WTC11 (cell line): ENCODE measurements around the gene KLHL29. TPM values are rescaled to one million over a fixed set of nuclear protein-coding genes. Genes with fewer than 3 reads are reported as not detected.

Source experiments
- ATAC-seq: fragments of 200-7000 bp; cut with Tn5 transposase; 2 replicates; pipeline ENCODE4 v1.10.0; 2021; ENCODE audit warnings: mild to moderate bottlenecking, moderate library complexity
- CTCF ChIA-PET: fragments of 300-600 bp; sonication (Branson Sonifier 250); formaldehyde crosslinking; loops from one replicate; lab custom pipeline; 2021; ENCODE audit warnings: antibody characterized with exemption; lab: Charles Lee
- POLR2A ChIA-PET: fragments of 350-600 bp; sonication (Branson Sonifier 250); formaldehyde crosslinking; loops from one replicate; lab custom pipeline; 2021; ENCODE audit warnings: antibody characterized with exemption; lab: Charles Lee
- DNase-seq: peaks from one replicate; pipeline ENCODE4 v3.0.0; 2021; ENCODE audit warnings: low spot score
- H3K27ac Mint-ChIP-seq: 2 replicates; pipeline ENCODE4 v1.8.0; 2021; ENCODE audit warnings: mixed read lengths
- H3K27me3 Mint-ChIP-seq: 2 replicates; pipeline ENCODE4 v1.8.0; 2021; ENCODE audit warnings: low read depth, mild to moderate bottlenecking, moderate library complexity, mixed read lengths
- H3K36me3 Mint-ChIP-seq: 2 replicates; pipeline ENCODE4 v1.8.0; 2021; ENCODE audit warnings: mixed read lengths
- H3K4me1 Mint-ChIP-seq: 2 replicates; pipeline ENCODE4 v1.8.0; 2022; ENCODE audit warnings: mixed read lengths
- H3K4me3 Mint-ChIP-seq: 2 replicates; pipeline ENCODE4 v1.8.0; 2021; ENCODE audit warnings: mild to moderate bottlenecking, moderate library complexity, mixed read lengths
- H3K9me3 Mint-ChIP-seq: 2 replicates; pipeline ENCODE4 v1.8.0; 2021; ENCODE audit warnings: mixed read lengths
- ATF1 ChIP-seq: sonication (generic); formaldehyde crosslinking; IDR thresholded peaks from 2 replicates; pipeline ENCODE4 v1.8.1; 2023; ENCODE audit warnings: mild to moderate bottlenecking, moderate library complexity, missing genetic modification reagents
- CREB1 ChIP-seq: sonication (generic); formaldehyde crosslinking; IDR thresholded peaks from 2 replicates; pipeline ENCODE4 v1.8.0; 2023; ENCODE audit warnings: mild to moderate bottlenecking, missing genetic modification reagents
- CREM ChIP-seq: sonication (generic); formaldehyde crosslinking; IDR thresholded peaks from 2 replicates; pipeline ENCODE4 v1.8.1; 2022; ENCODE audit warnings: mild to moderate bottlenecking, missing genetic modification reagents, moderate library complexity
- ESRRA ChIP-seq: sonication (generic); formaldehyde crosslinking; IDR thresholded peaks from 2 replicates; pipeline ENCODE4 v1.8.1; 2022; ENCODE audit warnings: mild to moderate bottlenecking, missing genetic modification reagents, borderline replicate concordance
- GRHL2 ChIP-seq: fragments of 250-450 bp; sonication (Bioruptor Pico); IDR thresholded peaks from 2 replicates; pipeline ENCODE4 v1.8.0; 2022; ENCODE audit warnings: mild to moderate bottlenecking, moderate library complexity; ENCODE audit not compliant: insufficient replicate concordance, severe bottlenecking
- HMGA2 ChIP-seq: fragments of 250-450 bp; sonication (Bioruptor Pico); IDR thresholded peaks from 2 replicates; pipeline ENCODE4 v1.4.0; 2021; ENCODE audit warnings: mild to moderate bottlenecking, moderate library complexity
- MXD4 ChIP-seq: fragments of 250-450 bp; sonication (Bioruptor Pico); IDR thresholded peaks from 2 replicates; pipeline ENCODE4 v1.8.0; 2021; ENCODE audit warnings: mild to moderate bottlenecking, moderate library complexity, borderline replicate concordance
- NFATC4 ChIP-seq: fragments of 250-450 bp; sonication (Bioruptor Pico); IDR thresholded peaks from 2 replicates; pipeline ENCODE4 v1.9.0; 2021; ENCODE audit warnings: mild to moderate bottlenecking
- NFYB ChIP-seq: sonication (generic); formaldehyde crosslinking; conservative IDR thresholded peaks from 2 replicates; pipeline ENCODE4 v1.8.0; 2022; ENCODE audit warnings: low read depth, missing genetic modification reagents
- ZNF219 ChIP-seq: sonication (generic); formaldehyde crosslinking; IDR thresholded peaks from 2 replicates; pipeline ENCODE4 v1.8.0; 2023; ENCODE audit warnings: missing genetic modification reagents, mild to moderate bottlenecking, borderline replicate concordance
- ZNF416 ChIP-seq: fragments of 250-450 bp; sonication (Bioruptor Pico); IDR thresholded peaks from 2 replicates; pipeline ENCODE4 v1.9.0; 2021; ENCODE audit warnings: mild to moderate bottlenecking, inconsistent platforms
- ZNF423 ChIP-seq: fragments of 250-450 bp; sonication (Bioruptor Pico); IDR thresholded peaks from 2 replicates; pipeline ENCODE4 v2.1.2; 2022; ENCODE audit warnings: mild to moderate bottlenecking, moderate library complexity
- total RNA-seq: library from RNA; stranded (reverse); gene quantifications from 3 replicates; pipeline ENCODE4 v1.2.3, GENCODE V29; 2021
- TF ChIP-seq, protein P1 (sequence below): sonication (generic); formaldehyde crosslinking; IDR thresholded peaks from 2 replicates; pipeline ENCODE4 v1.8.0; 2022; ENCODE audit warnings: mild to moderate bottlenecking, missing genetic modification reagents
- TF ChIP-seq, protein P2 (sequence below): sonication (generic); formaldehyde crosslinking; IDR thresholded peaks from 2 replicates; pipeline ENCODE4 v1.8.1; 2022; ENCODE audit warnings: mild to moderate bottlenecking, moderate library complexity, missing genetic modification reagents
- TF ChIP-seq, protein P3 (sequence below): sonication (generic); formaldehyde crosslinking; IDR thresholded peaks from 2 replicates; pipeline ENCODE4 v1.8.1; 2023; ENCODE audit warnings: mild to moderate bottlenecking, moderate library complexity, missing genetic modification reagents
- TF ChIP-seq, protein P4 (sequence below): sonication (generic); formaldehyde crosslinking; IDR thresholded peaks from 2 replicates; pipeline ENCODE4 v1.8.1; 2022; ENCODE audit warnings: missing genetic modification reagents, borderline replicate concordance
- TF ChIP-seq, protein P5 (sequence below): sonication (generic); formaldehyde crosslinking; IDR thresholded peaks from 2 replicates; pipeline ENCODE4 v1.8.1; 2022; ENCODE audit warnings: low read depth, mild to moderate bottlenecking, moderate library complexity, missing genetic modification reagents, borderline replicate concordance
- TF ChIP-seq, protein P6 (sequence below): fragments of 250-450 bp; sonication (Bioruptor Pico); conservative IDR thresholded peaks from 2 replicates; pipeline ENCODE4 v1.9.0; 2021; ENCODE audit warnings: mild to moderate bottlenecking
- TF ChIP-seq, protein P7 (sequence below): sonication (generic); formaldehyde crosslinking; IDR thresholded peaks from 2 replicates; pipeline ENCODE4 v1.8.0; 2022; ENCODE audit warnings: mild to moderate bottlenecking, missing genetic modification reagents
- TF ChIP-seq, protein P8 (sequence below): fragments of 250-450 bp; sonication (Bioruptor Pico); IDR thresholded peaks from 2 replicates; pipeline ENCODE4 v2.1.2; 2022; ENCODE audit warnings: mild to moderate bottlenecking, moderate library complexity

Gene KLHL29
- total RNA-seq, 1 experiment from 2014 or later = 7.1 TPM

DNA sequence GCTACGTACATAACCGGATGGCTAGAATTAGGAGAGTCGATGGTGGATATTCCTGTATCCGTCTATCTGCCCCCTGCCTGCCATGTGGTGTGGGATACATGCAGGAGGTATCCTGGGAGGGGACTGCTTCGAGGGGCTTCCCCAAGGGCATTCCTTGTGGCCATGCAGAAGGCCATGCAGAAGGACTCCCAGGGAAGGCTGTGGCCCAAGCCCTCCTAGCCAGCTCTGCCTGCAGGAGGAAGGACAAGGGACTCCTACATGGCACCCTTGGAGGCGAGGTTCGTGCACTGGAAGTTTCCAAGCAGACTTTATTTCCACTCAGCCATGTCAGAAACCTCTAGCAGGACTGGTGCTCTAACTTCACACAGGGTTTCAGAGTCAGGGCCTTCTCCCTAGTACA is 136.1 kb downstream of the KLHL29 start:
- TF ChIP-seq, protein P1, sequence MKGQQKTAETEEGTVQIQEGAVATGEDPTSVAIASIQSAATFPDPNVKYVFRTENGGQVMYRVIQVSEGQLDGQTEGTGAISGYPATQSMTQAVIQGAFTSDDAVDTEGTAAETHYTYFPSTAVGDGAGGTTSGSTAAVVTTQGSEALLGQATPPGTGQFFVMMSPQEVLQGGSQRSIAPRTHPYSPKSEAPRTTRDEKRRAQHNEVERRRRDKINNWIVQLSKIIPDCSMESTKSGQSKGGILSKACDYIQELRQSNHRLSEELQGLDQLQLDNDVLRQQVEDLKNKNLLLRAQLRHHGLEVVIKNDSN (CRISPR knock-in tag) = no peak
- TF ChIP-seq, protein P2, sequence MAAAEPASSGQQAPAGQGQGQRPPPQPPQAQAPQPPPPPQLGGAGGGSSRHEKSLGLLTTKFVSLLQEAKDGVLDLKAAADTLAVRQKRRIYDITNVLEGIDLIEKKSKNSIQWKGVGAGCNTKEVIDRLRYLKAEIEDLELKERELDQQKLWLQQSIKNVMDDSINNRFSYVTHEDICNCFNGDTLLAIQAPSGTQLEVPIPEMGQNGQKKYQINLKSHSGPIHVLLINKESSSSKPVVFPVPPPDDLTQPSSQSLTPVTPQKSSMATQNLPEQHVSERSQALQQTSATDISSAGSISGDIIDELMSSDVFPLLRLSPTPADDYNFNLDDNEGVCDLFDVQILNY = no peak
- TF ChIP-seq ZNF423 (CRISPR knock-in tag) (no peak), ESRRA (CRISPR knock-in tag) (no peak), CREB1 (CRISPR knock-in tag) (no peak), ZNF219 (CRISPR knock-in tag) (no peak), NFYB (CRISPR knock-in tag) (no peak)
- TF ChIP-seq, protein P3, sequence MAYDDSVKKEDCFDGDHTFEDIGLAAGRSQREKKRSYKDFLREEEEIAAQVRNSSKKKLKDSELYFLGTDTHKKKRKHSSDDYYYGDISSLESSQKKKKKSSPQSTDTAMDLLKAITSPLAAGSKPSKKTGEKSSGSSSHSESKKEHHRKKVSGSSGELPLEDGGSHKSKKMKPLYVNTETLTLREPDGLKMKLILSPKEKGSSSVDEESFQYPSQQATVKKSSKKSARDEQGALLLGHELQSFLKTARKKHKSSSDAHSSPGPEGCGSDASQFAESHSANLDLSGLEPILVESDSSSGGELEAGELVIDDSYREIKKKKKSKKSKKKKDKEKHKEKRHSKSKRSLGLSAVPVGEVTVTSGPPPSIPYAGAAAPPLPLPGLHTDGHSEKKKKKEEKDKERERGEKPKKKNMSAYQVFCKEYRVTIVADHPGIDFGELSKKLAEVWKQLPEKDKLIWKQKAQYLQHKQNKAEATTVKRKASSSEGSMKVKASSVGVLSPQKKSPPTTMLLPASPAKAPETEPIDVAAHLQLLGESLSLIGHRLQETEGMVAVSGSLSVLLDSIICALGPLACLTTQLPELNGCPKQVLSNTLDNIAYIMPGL (CRISPR knock-in tag) = no peak
- TF ChIP-seq, all 79 proteins: peak for 0
- Mint-ChIP-seq H3K4me1 (peaks cover 37% of the 10 kb centered on the region), H3K9me3 (no peaks in the 10 kb centered on the region), H3K36me3 (no peaks in the 10 kb centered on the region), H3K27me3 (no peaks in the 10 kb centered on the region), H3K27ac (no peak overlapping the region), H3K4me3 (no peak overlapping the region)
- no peak for DNase-seq
- ChIA-PET POLR2A (no interaction called here), CTCF (interaction anchor here (1.3 kb wide), 1 partner anchor 45 kb away, joined by 3 read pairs; no protein-coding TSS in a partner anchor)
- no peak for ATAC-seq

DNA sequence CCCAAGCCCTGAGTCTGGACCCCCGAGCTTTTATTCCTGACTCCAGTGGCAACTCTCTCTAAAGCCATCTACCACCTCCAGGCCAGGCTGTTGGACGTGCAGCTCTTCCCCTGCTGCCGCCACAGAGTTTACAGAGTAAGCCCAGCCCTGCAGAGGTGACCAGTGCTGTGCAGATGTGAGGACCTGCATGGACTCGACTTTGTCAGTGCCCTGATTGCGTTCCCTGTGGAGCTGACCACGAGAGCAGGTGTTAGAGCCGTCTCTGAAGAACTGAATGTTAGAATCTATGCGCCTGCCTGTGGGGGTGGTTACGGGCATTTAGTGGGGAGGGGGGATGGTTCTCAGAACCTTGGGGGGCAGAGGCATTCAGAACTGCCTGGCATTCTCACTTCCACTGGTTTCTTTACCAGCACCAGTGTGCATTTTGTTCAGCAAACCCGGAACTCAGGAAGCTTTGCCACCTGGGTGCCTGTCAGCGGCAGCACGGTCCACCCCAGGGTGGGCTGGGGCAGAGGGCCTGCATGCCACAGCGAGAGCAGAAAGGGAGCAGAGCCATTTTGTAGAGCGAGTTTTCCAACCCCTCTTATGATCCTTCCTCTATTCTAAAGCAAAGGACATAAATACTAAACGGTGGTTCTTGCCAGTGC is 137.9 kb downstream of the KLHL29 start:
- POLR2A ChIA-PET = interaction anchor here (0.6 kb wide), 1 partner anchor 142 kb away, joined by 3 read pairs; no protein-coding TSS in a partner anchor
- DNase-seq (no peak), ATAC-seq (no peak)
- Mint-ChIP-seq H3K4me1 (peaks cover 37% of the 10 kb centered on the region), H3K9me3 (no peaks in the 10 kb centered on the region), H3K27me3 (no peaks in the 10 kb centered on the region), H3K4me3 (no peak overlapping the region), H3K36me3 (no peaks in the 10 kb centered on the region), H3K27ac (no peak overlapping the region)
- TF ChIP-seq, protein P4, sequence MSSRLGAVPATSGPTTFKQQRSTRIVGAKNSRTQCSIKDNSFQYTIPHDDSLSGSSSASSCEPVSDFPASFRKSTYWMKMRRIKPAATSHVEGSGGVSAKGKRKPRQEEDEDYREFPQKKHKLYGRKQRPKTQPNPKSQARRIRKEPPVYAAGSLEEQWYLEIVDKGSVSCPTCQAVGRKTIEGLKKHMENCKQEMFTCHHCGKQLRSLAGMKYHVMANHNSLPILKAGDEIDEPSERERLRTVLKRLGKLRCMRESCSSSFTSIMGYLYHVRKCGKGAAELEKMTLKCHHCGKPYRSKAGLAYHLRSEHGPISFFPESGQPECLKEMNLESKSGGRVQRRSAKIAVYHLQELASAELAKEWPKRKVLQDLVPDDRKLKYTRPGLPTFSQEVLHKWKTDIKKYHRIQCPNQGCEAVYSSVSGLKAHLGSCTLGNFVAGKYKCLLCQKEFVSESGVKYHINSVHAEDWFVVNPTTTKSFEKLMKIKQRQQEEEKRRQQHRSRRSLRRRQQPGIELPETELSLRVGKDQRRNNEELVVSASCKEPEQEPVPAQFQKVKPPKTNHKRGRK (CRISPR knock-in tag) = no peak
- TF ChIP-seq CREM (CRISPR knock-in tag) (no peak), HMGA2 (CRISPR knock-in tag) (no peak), ZNF416 (CRISPR knock-in tag) (no peak), MXD4 (CRISPR knock-in tag) (no peak), NFATC4 (CRISPR knock-in tag) (no peak), ATF1 (CRISPR knock-in tag) (no peak), GRHL2 (CRISPR knock-in tag) (no peak)
- TF ChIP-seq, protein P5, sequence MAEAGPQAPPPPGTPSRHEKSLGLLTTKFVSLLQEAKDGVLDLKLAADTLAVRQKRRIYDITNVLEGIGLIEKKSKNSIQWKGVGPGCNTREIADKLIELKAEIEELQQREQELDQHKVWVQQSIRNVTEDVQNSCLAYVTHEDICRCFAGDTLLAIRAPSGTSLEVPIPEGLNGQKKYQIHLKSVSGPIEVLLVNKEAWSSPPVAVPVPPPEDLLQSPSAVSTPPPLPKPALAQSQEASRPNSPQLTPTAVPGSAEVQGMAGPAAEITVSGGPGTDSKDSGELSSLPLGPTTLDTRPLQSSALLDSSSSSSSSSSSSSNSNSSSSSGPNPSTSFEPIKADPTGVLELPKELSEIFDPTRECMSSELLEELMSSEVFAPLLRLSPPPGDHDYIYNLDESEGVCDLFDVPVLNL (CRISPR knock-in tag) = no peak
- TF ChIP-seq, protein P6, sequence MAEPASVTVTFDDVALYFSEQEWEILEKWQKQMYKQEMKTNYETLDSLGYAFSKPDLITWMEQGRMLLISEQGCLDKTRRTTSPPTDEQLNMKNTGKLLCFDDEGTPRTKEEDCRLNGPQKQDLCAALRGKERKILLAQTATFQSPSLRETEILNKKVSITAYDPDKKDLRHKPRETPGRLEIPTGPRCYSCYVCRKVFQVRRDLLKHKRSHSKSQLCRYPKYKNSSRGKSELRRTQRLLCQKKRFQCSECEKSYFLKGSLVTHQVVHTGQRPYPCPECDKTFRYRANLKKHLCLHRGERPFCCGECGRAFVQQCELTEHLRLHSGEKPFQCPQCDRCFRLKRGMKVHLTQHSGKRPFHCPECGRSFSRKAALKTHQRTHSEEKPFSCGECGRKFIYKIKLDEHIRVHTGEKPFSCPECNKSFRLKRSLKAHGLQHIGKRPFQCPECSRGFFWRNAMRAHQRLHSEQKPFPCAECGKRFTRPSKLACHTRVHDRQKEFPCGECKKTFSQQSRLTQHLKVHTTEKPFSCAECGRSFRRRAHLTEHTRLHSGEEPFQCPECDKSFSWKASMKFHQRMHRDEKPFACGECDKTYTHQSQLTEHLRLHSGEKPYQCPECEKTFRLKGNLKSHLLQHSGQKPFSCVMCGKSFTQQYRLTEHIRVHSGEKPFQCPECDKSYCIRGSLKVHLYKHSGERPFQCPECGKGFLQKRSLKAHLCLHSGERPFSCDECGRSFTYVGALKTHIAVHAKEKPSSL (CRISPR knock-in tag) = no peak
- TF ChIP-seq, protein P7, sequence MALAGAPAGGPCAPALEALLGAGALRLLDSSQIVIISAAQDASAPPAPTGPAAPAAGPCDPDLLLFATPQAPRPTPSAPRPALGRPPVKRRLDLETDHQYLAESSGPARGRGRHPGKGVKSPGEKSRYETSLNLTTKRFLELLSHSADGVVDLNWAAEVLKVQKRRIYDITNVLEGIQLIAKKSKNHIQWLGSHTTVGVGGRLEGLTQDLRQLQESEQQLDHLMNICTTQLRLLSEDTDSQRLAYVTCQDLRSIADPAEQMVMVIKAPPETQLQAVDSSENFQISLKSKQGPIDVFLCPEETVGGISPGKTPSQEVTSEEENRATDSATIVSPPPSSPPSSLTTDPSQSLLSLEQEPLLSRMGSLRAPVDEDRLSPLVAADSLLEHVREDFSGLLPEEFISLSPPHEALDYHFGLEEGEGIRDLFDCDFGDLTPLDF (CRISPR knock-in tag) = no peak
- TF ChIP-seq, protein P8, sequence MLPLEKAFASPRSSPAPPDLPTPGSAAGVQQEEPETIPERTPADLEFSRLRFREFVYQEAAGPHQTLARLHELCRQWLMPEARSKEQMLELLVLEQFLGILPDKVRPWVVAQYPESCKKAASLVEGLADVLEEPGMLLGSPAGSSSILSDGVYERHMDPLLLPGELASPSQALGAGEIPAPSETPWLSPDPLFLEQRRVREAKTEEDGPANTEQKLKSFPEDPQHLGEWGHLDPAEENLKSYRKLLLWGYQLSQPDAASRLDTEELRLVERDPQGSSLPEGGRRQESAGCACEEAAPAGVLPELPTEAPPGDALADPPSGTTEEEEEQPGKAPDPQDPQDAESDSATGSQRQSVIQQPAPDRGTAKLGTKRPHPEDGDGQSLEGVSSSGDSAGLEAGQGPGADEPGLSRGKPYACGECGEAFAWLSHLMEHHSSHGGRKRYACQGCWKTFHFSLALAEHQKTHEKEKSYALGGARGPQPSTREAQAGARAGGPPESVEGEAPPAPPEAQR = no peak
- CTCF ChIA-PET = interaction anchor here (0.6 kb wide), 1 partner anchor 108 kb away, joined by 4 read pairs; no protein-coding TSS in a partner anchor
